ENCODE results near the gene H1-8.
"Not testable (repeated sequence)": the region's sequence is repeated elsewhere in the genome, so short reads cannot be mapped to it uniquely, and the experiment has no call there.

The H1-8 gene

DNA sequence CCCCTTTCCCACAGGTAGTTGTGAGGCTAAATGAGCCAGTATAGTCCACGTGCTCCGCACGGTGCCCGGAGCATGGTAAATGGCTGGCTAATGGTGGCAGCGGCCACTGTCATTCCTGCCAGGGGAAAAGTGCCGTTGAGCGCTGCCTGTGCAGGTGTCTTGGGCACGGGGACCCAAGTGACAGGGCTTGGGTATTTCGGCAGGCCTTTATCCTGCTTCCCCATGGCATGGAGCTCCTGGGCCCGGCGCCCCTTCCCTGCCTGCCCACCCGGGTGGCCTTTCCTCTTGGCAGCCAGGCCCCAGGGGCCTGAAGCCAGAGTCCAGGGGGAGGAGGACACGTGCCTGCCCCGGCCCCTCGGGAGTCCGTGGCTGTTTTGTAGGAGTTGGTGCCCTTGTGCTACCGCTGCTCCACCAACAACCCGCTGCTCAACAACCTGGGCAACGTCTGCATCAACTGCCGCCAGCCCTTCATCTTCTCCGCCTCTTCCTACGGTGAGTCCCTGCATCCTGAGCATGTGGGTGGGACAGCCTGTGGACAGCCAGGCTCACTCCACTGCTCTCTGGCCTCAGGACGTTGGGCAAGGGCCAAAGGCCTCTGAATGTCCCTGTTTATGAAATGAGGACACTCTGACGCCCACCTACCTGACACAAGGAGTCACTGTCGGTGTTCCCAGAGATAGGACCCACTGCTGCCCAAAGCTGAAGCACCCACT, 27.7 kb upstream of the H1-8 start:
- not testable (repeated sequence) for DNase-seq (ENCODE audit: low read depth, low spot score)

DNA sequence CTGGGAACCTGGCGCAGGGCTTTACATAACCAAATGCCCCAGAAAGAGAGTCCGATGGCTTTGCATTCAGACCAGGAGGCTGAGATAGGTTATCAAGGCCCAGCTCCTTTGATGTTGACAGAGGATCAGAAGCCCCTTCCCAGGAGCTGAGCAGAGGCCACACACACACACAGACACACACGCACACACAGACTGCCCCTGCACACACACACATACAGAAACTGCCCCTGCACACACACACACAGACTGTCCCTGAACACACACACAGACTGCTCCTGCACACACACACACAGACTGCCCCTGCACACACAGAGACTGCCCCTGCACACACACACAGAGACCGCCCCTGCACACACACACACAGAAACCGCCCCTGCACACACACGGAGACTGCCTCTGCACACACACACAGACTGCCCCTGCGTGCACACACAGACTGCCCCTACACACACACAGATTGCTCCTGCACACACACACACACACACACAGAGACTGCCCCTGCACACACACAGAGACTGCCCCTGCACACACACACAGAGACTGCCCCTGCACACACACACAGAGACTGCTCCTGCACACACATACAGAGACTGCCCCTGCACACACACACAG, 27.0 kb upstream of the H1-8 start:
- DNase-seq (ENCODE audit: low read depth, low spot score) = not testable (repeated sequence)

- DNase-seq (ENCODE audit: low read depth, low spot score) = no peak
Observed at GRCh38 chr3:129517516-129517915, 25.5 kb upstream of the H1-8 start.

GRCh38 chr3:129518038-129518561, 24.9 kb upstream of the H1-8 start:
- no peak for DNase-seq (ENCODE audit: low read depth, low spot score)

DNA sequence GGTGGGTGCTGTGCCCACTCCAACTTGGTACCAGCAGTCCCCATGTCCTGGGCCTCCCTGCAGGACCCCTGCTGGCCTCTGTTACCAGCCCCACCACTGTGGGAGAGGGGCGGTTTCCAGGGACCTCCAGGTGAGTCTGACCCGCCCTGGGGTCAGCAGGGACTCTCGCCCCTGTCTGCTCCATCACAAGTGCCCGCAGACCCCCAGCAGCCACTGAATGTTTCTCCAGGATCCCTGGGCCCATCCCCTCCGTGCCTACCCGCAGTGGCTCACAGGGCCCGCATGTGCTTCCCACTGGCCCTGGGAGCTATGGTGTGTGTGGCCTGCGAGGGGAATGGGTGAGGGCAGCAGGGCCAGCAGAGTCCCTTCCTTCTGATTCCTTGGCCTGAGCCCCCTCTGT, 24.4 kb upstream of the H1-8 start:
- DNase-seq (ENCODE audit: low read depth, low spot score) = no peak

- DNase-seq (ENCODE audit: low read depth, low spot score) = no peak
Observed at GRCh38 chr3:129519449-129519848, 23.5 kb upstream of the H1-8 start.

GRCh38 chr3:129519896-129520715, 22.9 kb upstream of the H1-8 start:
- no peak for DNase-seq (ENCODE audit: low read depth, low spot score)

DNA sequence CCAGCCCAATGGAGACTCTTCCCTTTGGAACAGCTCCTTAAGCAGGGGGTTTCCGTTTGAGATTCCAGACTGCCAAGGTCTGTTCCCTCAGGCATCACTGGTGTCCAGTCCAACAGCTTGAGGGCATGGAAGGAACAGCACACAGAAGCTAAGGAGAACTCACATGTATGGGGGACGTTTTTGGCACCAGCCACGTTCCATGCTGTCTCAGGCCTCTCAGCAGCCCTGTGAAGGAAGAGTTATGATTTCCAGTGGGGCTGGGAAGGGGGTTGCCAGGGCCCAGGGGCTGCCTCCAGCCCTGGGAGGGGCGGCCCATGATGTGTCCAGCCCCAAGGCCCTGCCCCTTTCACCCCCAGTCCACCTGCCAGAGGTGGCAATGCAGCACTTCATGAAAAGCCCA, 22.0 kb upstream of the H1-8 start:
- DNase-seq (ENCODE audit: low read depth, low spot score) = no peak

DNA sequence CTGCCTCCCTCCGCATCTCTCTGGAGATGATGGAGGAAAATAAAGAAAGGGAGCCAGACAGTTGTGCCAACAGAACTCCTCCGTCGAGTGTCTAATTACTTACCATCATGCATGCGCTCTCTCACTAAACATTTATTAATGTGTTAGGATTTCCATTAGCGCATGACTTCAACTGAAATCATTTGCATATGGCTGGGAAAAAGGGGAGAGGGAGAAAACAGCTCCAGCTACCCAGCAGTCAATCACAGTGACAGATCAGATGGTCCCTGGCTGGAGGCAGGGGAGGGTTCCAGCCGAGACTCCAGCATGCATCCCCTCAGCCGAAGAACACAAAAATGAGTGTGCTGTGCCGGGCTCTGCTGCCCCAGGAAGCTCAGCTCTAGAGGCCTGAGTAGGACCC, 21.4 kb upstream of the H1-8 start:
- DNase-seq (ENCODE audit: low read depth, low spot score) = no peak

- no peak for DNase-seq (ENCODE audit: low read depth, low spot score)
Observed at GRCh38 chr3:129522953-129523352, 20.0 kb upstream of the H1-8 start.

DNA sequence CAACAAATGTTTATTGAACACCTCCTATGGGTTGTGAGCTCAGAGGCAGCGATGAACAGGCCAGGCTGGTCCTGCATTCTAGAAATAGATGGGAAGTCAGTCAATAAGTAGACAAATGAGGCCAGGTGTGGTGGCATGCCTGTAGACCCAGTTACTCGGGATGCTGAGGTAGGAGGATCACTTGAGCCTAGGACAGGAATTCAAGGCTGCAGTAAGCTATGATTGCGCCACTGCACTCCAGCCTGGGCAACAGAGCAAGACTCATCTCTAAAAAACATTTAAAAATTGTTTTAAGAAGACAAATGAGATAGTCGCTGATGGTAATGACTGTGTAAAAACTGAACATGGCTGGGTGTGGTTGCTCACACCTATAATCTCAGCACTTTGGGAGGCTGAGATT, 18.9 kb upstream of the H1-8 start:
- no peak for DNase-seq (ENCODE audit: low read depth, low spot score)

DNA sequence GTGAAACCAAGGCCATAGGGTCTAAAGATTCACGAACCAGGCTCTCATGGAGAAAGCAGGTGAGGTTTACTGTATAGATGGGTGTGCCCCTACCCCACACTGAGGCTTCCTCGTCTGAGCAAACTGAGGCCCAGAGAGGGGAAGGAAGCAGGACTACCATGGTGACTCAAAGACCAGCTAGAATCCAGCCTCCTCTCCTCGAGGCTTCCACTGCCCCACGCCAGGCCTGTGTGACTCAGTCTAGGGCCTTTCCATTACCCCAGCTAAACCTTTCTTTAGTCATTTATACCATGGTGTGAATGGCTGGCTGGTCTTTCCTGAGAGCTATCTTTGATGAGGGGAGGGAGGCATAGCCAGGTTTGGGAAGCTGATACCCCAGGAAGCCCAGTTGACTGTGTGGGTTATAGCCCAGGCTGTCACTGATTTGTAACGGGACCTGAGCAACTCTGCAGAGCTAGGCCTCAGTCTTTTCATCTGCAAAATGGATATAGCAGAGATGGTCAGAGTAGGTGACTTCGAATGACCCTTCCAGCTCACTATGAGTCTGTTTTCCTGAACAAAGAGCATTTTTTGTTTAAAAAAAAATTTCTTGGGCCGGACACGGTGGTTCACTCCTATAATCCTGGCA, 17.5 kb upstream of the H1-8 start:
- no peak for DNase-seq (ENCODE audit: low read depth, low spot score)

DNA sequence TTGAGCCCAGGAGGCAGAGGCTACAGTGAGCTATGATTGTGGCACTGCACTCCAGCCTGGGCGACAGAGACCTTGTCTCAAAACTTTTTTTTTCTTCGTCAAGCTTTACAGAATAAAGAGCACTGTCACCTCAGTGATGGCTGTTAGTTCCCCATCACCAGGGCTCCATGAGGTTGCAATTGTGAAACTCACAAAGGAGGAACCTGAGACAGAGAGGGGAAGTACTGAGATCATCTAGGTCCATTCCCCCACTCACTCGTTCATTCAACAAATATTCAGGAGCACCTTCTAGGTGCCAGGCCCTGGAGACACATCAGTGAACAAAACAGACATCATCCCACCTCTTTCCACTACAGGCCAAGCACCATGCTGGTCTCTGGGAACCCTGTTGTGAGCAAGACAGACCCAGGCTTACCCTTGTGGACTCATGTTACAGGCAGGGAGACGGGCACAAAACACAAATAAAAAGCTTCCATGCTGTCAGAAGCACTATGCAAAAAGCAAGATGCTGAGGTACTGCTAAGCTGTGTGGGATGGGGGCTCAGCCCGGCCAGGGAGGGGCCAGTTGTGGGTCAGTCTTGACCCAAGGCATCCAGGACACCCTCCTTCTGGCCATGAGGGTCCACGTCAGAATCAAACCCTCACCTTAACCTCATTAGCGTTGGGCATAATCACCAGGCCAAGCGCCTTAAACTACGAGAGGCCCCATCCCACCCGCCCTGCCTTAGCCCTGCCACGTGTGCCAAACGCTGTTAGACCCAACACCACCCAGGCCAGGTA, 16.7 kb upstream of the H1-8 start:
- DNase-seq (ENCODE audit: low read depth, low spot score) = no peak

DNA sequence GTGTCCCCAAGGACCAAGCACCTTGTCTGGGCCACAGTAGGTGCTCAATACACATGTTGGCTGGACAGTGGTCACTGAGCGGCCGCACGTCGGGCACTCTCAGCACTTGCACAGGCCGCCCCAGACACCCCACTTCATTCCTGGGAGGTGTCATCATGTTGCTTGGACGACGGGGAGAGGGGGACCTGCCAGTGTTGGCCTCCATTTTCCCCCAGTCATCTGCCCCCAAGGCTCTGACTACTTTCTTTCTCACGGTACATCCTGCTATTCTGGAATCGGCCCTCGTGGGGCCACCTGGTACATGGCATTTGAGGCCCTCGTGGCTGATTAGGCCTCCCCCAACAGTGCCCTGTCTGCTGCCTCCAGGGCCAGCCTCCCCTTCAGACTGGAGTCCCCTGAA, 15.7 kb upstream of the H1-8 start:
- DNase-seq (ENCODE audit: low read depth, low spot score) = no peak

- DNase-seq (ENCODE audit: low read depth, low spot score) = no peak
Observed at GRCh38 chr3:129528589-129529100, 14.3 kb upstream of the H1-8 start, which contains the start of gene RHO. TSS of gene RHO (plus strand) at chr3:129528639. CDS start at chr3:129528734, 95 bp downstream.

- DNase-seq (ENCODE audit: low read depth, low spot score) = no peak
Observed at GRCh38 chr3:129529436-129530210, 13.4 kb upstream of the H1-8 start.

DNA sequence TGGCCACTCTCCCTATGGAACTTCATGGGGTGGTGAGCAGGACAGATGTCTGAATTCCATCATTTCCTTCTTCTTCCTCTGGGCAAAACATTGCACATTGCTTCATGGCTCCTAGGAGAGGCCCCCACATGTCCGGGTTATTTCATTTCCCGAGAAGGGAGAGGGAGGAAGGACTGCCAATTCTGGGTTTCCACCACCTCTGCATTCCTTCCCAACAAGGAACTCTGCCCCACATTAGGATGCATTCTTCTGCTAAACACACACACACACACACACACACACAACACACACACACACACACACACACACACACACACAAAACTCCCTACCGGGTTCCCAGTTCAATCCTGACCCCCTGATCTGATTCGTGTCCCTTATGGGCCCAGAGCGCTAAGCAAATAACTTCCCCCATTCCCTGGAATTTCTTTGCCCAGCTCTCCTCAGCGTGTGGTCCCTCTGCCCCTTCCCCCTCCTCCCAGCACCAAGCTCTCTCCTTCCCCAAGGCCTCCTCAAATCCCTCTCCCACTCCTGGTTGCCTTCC, 12.7 kb upstream of the H1-8 start:
- DNase-seq (ENCODE audit: low read depth, low spot score) = no peak

DNA sequence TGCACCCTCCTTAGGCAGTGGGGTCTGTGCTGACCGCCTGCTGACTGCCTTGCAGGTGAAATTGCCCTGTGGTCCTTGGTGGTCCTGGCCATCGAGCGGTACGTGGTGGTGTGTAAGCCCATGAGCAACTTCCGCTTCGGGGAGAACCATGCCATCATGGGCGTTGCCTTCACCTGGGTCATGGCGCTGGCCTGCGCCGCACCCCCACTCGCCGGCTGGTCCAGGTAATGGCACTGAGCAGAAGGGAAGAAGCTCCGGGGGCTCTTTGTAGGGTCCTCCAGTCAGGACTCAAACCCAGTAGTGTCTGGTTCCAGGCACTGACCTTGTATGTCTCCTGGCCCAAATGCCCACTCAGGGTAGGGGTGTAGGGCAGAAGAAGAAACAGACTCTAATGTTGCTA, 12.2 kb upstream of the H1-8 start:
- DNase-seq (ENCODE audit: low read depth, low spot score) = no peak

DNA sequence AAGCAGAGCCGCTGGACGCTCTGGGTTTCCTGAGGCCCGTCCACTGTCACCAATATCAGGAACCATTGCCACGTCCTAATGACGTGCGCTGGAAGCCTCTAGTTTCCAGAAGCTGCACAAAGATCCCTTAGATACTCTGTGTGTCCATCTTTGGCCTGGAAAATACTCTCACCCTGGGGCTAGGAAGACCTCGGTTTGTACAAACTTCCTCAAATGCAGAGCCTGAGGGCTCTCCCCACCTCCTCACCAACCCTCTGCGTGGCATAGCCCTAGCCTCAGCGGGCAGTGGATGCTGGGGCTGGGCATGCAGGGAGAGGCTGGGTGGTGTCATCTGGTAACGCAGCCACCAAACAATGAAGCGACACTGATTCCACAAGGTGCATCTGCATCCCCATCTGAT, 11.3 kb upstream of the H1-8 start:
- DNase-seq (ENCODE audit: low read depth, low spot score) = no peak

DNA sequence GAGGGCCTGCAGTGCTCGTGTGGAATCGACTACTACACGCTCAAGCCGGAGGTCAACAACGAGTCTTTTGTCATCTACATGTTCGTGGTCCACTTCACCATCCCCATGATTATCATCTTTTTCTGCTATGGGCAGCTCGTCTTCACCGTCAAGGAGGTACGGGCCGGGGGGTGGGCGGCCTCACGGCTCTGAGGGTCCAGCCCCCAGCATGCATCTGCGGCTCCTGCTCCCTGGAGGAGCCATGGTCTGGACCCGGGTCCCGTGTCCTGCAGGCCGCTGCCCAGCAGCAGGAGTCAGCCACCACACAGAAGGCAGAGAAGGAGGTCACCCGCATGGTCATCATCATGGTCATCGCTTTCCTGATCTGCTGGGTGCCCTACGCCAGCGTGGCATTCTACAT, 10.7 kb upstream of the H1-8 start:
- no peak for DNase-seq (ENCODE audit: low read depth, low spot score)
